HG02588 (cell line): Measurements from ENCODE around the gene RPL18A.

Experiments used
- ATAC-seq: cut with Tn5 transposase; IDR thresholded peaks from one replicate; pipeline ENCODE4 v1.9.1; 2021; ENCODE audit warnings: mild to moderate bottlenecking, moderate library complexity; ENCODE audit not compliant: unreplicated experiment

Gene RPL18A

DNA sequence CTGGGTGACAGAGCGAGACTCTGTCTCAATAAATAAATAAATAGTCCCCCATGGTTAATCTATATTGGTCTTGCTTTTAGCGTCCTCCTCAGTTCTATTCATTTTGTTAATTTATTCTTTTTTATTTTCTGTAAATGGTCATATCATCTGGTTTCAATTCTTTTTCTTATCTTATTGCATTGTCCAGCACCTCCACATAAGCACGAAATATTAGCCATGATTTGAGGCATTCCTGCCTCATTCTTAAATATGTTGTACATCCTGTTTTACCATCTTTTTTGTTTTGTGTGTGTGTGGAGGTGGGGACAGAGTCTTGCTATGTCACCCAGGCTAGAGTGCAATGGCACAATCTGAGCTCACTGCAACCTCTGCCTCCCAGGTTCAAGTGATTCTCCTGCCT, 48.5 kb downstream of the RPL18A start:
- no peak for ATAC-seq

DNA sequence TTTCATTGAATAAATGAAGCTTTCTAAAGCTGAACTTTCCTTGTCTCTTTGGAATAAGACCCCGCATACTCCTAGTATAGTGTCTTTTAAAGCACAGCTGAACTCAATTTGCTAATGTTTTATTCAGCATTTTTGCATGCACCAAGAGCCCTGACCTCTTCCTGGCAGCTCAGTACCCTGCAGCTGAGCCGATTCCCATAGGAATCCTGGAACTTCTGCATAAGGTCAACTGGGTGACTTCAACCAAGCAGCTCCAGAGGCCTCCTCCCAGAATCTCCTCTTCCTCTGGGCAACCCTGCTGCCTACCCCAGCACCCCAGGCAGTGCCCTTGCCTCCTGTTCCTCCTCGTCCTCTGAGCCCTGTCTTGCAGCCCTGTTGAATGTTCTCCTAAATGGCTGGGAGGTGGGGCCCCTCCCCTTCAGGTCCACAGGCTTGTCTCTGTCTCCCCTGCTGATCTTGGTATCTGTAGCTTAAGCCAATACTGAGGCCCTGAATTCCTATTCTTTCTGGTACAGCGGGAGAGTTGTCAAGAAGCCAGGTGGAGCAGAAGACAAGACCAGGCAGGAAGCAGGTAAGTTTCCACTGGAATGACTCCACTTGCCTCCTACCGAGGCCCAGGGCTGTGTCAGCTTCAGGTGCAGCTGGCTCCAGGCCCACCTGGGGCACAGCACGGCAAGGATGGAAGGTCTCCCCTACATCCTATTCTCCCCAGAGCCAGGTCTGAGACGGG, 49.5 kb downstream of the RPL18A start:
- ATAC-seq, result no peak

DNA sequence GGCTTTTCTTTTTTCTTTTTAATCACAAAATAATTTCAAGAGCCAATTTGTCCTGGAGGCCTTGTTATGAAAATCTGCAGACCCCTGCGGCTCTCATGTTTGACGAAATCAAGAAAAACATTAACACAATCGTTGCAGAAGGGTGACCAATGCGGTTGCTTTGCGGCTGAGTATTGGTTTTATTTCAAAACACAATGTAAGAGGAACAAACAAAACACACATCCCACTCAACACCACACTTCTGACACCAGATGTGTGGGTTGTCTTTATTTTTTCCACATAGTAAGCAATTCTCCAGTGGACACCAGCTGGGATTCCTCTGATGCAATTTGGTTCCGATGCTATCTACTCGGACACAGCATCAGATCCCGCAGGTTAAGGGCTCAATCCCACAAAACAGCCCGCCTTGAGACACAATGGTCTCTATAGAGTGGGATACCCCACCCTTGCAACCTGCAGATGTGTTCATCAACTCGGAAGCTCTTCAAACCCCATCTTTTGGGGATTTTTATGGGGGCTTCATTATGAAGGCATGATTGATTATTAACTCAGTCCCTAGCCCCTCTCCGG, 51.2 kb downstream of the RPL18A start:
- ATAC-seq, result no peak
